GM18868 (cell line): ENCODE measurements around the gene ST6GALNAC6.

Experiments used
- ATAC-seq: cut with Tn5 transposase; IDR thresholded peaks from one replicate; pipeline ENCODE4 v1.9.1; 2021; ENCODE audit warnings: mild to moderate bottlenecking, moderate library complexity; ENCODE audit not compliant: unreplicated experiment

ST6GALNAC6 gene

GRCh38 chr9:127918183-127919107, 19.0 kb upstream of the ST6GALNAC6 start:
- ATAC-seq: no peak

- ATAC-seq: peak; percentile 29
Observed at GRCh38 chr9:127917603-127918002, 18.2 kb upstream of the ST6GALNAC6 start.

GRCh38 chr9:127916720-127917581, 17.5 kb upstream of the ST6GALNAC6 start, which contains the start of gene ST6GALNAC4:
Gene ST6GALNAC4 (minus strand): TSS chr9:127917041. CDS start chr9:127916419, 622 bp downstream.
- peak; percentile 71 for ATAC-seq

GRCh38 chr9:127915801-127916719, 16.7 kb upstream of the ST6GALNAC6 start:
- ATAC-seq: no peak

GRCh38 chr9:127915325-127915752, 15.9 kb upstream of the ST6GALNAC6 start:
- no peak for ATAC-seq

GRCh38 chr9:127913682-127914081, 14.3 kb upstream of the ST6GALNAC6 start:
- ATAC-seq: no peak

- ATAC-seq: no peak
Observed at GRCh38 chr9:127912882-127913281, 13.5 kb upstream of the ST6GALNAC6 start.

GRCh38 chr9:127912296-127912695, 12.9 kb upstream of the ST6GALNAC6 start:
- no peak for ATAC-seq

- no peak for ATAC-seq
Observed at GRCh38 chr9:127910613-127911205, 11.3 kb upstream of the ST6GALNAC6 start.

GRCh38 chr9:127909839-127910273, 10.5 kb upstream of the ST6GALNAC6 start:
- ATAC-seq: no peak

- no peak for ATAC-seq
Observed at GRCh38 chr9:127908660-127908926, 9.2 kb upstream of the ST6GALNAC6 start.

GRCh38 chr9:127907867-127908659, 8.7 kb upstream of the ST6GALNAC6 start:
- no peak for ATAC-seq

GRCh38 chr9:127905788-127906191, 6.4 kb upstream of the ST6GALNAC6 start:
- no peak for ATAC-seq

- no peak for ATAC-seq
Observed at GRCh38 chr9:127905004-127905728, 5.8 kb upstream of the ST6GALNAC6 start.

GRCh38 chr9:127904561-127905003, 5.2 kb upstream of the ST6GALNAC6 start:
- ATAC-seq: no peak

- ATAC-seq: no peak
Observed at GRCh38 chr9:127903557-127904475, 4.4 kb upstream of the ST6GALNAC6 start.

GRCh38 chr9:127898433-127899127, 823 bp downstream of the ST6GALNAC6 start:
- peak; percentile 9 for ATAC-seq
